Activated gamma-delta T cell (primary cell): ENCODE data around the gene EIF5A2.
"Not testable (repeated sequence)": the region's sequence is repeated elsewhere in the genome, so short reads cannot be mapped to it uniquely, and the experiment has no call there.

ENCODE experiments used
- DNase-seq: peaks from one replicate; lab custom pipeline; 2025; lab: John Stamatoyannopoulos, UW

EIF5A2 gene

GRCh38 chr3:170896781-170897180 lies 11.7 kb downstream of the EIF5A2 start:
- DNase-seq, result no peak

DNA sequence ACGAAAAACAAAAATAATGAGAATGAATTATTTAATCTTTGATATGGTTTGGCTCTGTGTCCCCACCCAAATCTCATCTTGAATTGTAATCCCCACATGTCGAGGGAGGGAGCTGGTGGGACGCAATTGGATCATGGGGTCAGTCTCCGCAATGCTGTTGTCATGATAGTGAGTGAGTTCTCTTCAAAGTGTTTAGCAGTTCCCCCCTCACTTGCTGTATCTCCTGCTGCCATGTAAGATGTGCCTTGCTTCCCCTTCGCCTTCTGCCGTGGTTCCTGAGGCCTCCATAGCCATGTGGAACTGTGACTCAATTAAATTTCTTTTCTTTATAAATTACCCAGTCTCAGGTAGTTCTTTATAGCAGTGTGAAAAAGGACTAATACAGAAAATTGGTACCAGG lies 12.1 kb downstream of the EIF5A2 start:
- not testable (repeated sequence) for DNase-seq

- no peak for DNase-seq
Measured at GRCh38 chr3:170893895-170894294, 14.5 kb downstream of the EIF5A2 start.

GRCh38 chr3:170889630-170890029 lies 18.8 kb downstream of the EIF5A2 start:
- no peak for DNase-seq

DNA sequence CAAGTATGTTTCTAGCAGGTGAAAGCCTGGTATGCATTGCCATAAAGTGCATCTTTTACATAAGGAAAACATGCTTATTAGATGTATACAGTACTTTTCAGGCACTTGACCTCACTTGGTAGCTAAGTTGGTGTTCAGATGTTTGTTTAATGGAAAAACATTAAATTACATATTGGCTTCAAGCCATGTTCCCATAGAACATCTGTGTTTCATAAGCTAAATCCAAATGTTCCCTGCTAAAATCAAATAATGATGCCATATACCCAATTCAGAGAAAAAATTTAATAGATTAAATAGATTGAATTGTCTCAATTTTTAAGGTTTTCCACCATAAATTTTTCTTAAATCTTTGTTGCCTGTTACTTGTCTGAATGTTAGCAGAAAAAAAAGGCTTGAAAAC lies 19.3 kb downstream of the EIF5A2 start:
- DNase-seq, result no peak

DNA sequence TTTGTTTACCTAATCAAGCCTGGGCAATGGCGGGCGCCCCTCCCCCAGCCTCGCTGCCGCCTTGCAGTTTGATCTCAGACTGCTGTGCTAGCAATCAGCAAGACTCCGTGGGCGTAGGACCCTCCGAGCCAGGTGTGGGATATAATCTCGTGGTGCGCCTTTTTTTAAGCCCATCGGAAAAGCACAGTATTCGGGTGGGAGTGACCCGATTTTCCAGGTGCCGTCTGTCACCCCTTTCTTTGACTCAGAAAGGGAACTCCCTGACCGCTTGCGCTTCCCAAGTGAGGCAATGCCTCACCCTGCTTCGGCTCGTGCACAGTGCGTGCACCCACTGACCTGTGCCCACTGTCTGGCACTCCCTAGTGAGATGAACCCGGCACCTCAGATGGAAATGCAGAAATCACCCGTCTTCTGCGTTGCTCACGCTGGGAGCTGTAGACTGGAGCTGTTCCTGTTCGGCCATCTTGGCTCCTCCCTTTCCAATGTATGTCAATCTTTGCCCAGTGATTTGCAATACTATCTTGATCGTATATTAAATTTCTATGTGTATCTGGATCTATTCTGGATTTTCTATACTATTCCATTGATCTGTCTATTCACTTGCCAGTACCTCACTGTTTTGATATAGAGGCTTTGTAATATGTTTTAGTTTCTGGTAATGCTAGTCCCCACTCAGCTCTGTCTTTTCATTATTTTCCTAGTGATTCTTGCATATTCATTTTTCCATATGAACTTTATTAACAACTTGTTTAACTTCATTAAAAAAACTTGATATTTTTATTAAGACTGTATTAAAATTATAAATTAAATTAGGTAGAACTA lies 24.1 kb downstream of the EIF5A2 start:
- DNase-seq, result not testable (repeated sequence)

DNA sequence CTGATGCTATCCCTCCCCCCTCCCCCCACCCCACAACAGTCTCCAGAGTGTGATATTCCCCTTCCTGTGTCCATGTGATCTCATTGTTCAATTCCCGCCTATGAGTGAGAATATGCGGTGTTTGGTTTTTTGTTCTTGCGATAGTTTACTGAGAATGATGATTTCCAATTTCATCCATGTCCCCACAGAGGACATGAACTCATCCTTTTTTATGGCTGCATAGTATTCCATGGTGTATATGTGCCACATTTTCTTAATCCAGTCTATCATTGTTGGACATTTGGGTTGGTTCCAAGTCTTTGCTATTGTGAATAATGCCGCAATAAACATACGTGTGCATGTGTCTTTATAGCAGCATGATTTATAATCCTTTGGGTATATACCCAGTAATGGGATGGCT lies 29.7 kb downstream of the EIF5A2 start:
- not testable (repeated sequence) for DNase-seq

DNA sequence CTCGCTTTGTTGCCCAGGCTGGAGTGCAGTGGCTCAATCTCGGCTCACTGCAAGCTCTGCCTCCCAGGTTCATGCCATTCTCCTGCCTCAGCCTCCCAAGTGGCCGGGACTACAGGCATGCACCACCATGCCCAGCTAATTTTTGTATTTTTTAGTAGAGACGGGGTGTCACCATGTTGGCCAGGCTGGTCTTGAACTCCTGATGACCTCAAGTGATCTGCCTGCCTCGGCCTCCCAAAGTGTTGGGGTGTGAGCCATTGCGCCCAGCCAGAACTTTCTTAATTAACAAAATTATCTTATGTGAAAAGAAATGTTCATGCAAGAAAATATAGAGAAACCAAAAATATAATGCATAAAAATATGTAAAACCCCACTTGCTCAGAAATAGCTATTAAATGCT lies 31.1 kb downstream of the EIF5A2 start:
- not testable (repeated sequence) for DNase-seq

GRCh38 chr3:170876537-170876936 lies 31.9 kb downstream of the EIF5A2 start:
- DNase-seq, result no peak

DNA sequence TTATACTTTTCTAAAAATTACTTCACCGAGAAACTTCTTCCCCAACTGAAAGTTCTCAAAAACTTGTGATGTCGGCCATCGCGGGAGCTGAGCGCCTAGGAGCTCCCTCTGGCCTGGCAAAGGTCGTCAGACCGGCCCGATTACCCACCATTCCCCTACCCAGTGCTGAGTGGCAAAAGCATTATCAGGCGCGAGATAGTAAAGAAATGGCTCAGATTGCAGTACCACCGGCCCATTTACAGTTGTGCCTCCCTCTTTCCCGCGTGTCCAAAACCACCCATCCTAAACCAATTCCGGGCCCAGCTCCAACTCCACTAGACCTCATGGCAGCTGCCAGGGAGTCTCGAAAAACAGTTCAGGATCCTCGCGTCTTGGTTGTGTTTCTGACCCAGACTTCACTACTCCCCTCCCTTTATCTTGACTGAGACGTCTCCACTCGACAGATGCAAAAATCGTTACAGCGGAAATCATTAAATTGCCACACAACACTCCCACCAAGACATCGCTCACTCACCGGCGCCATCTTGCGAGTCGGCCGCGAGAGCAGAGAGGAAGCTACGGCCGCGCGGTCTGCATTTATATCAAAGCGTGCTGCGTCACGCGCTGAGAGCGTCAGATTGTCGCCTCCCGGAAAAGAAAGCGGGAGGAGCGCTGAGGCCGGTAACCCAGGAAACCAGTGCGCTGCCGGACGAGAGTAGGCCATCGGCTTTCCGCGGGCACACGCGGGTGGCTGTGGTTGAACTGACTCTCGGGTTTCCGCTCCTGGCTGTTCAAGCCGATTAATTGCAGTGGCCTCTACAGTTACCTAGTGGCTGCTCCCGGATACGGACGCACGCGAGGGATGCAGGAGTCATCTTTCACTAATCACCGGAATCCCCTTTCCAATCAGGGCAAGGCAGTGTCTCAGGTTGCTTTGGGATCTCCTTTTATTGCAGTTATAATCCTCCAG lies 38.5 kb downstream of the EIF5A2 start, which contains the start of gene RPL22L1:
Gene RPL22L1, minus strand, starts transcription at position 551 of the 949 bp plus-strand sequence. Its CDS starts 28 bp downstream, at position 523.
- DNase-seq, result no peak

DNA sequence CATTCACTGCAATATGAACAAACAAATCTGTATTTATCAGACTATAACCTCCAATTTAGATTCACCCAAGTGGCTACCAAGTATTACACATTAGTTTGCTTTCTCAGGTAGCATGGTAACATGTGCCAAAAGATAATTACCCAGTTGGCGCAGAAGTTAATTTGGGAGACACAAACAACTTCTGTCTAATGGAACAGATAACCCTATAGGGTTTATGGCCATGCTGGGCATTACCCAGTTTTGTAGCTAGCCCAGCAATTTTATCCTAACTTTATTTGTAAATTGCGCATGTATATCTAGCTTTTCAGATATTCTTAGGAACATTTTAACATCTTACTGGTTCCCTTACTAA lies 39.2 kb downstream of the EIF5A2 start:
- no peak for DNase-seq

GRCh38 chr3:170868577-170869238 lies 39.7 kb downstream of the EIF5A2 start:
- no peak for DNase-seq

- no peak for DNase-seq
Measured at GRCh38 chr3:170867143-170867937, 41.1 kb downstream of the EIF5A2 start.

DNA sequence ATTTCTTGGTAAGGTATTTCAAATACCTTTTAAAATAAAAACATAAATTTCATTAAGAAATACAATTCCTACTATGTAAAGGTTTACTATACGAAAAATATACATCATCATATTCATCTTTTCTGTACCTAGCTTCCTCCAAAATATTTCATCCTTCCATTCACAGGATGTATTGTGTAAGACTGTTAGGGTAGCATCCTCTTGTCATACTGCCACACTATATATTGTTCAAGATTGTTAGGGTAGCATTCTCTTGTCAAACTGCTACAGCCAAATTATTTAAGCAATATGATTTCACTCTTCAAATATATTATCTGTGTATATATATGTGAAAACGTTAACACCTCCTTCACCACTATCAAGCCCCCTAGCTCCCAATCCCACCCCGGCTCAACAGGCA lies 41.9 kb downstream of the EIF5A2 start:
- no peak for DNase-seq

- no peak for DNase-seq
Measured at GRCh38 chr3:170865209-170866094, 43.0 kb downstream of the EIF5A2 start.

GRCh38 chr3:170864525-170865208 lies 43.8 kb downstream of the EIF5A2 start:
- no peak for DNase-seq

DNA sequence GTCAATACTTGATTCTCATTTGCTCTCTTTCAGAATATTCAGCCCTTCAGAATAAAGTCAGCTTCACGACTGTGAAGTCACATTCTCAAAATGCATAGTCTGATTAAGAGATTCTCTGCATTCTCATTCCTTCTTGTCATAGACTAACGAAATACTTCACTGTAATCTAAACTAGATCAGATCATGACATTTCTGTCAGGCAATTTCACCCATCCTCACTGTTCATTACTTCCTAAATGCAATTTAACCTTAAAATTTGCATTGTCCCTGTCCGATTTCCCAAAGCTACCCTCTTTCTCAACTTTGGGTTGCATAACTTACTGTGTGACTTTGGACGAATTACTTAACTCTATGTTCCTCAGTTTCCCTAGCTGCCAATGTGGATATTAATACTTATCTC lies 44.6 kb downstream of the EIF5A2 start:
- DNase-seq, result no peak

- DNase-seq, result no peak
Measured at GRCh38 chr3:170862618-170863374, 45.6 kb downstream of the EIF5A2 start.

DNA sequence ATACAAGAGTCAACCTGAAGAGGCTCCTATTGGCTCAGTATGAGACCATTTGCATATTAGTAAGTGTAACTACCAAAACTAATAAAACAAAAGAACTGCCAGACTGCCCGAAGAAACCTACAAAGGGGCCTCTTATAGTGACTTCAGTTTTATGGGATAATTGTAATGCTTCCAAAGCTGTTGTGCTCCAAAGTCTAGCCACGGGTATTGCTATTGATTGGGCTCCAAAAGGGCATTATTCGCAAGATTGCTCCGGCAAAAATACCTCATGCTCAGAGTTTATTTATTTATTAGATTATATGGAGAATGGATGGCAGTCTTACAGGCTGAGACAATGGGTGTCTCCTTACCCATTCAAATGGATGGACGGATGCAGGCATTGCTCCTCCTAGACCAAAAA lies 49.8 kb downstream of the EIF5A2 start:
- DNase-seq, result no peak
